HepG2 (cell line): ENCODE measurements around the gene TGIF1. TPM values are rescaled to one million over a fixed set of nuclear protein-coding genes. Genes with fewer than 3 reads are reported as not detected.
A peak's percentile ranks its signal among the peaks of the same experiment; 100 is the strongest.

ENCODE experiments used
- AFF4 ChIP-seq: sonication (generic); formaldehyde crosslinking; IDR thresholded peaks from 2 replicates; pipeline ENCODE4 v1.4.0; 2020; ENCODE audit warnings: missing genetic modification reagents
- CBX5 ChIP-seq: sonication (generic); formaldehyde crosslinking; IDR thresholded peaks from 2 replicates; pipeline ENCODE4 v1.4.0; 2020; ENCODE audit warnings: missing genetic modification reagents, borderline replicate concordance
- CREM ChIP-seq, 2 experiments: sonication (generic) in 1 of 2; formaldehyde crosslinking in 1 of 2; IDR thresholded peaks; 2 replicates each; pipeline versions ENCODE4 v1.4.0 to v1.6.1; 2016 to 2020; ENCODE audit warnings: antibody characterized with exemption in 1 of 2, mild to moderate bottlenecking in 1 of 2, missing genetic modification reagents in 1 of 2
- FOSL1 ChIP-seq: sonication (generic); formaldehyde crosslinking; IDR thresholded peaks from 2 replicates; pipeline ENCODE4 v1.9.0; 2021; ENCODE audit warnings: missing genetic modification reagents, borderline replicate concordance
- FOXO1 ChIP-seq: sonication (generic); formaldehyde crosslinking; IDR thresholded peaks from 2 replicates; pipeline ENCODE4 v1.4.0; 2020; ENCODE audit warnings: missing genetic modification reagents
- HIC2 ChIP-seq: sonication (generic); formaldehyde crosslinking; IDR thresholded peaks from 2 replicates; pipeline ENCODE4 v1.9.0; 2022; ENCODE audit warnings: low read depth, missing genetic modification reagents
- HMG20B ChIP-seq: conservative IDR thresholded peaks from 2 replicates; pipeline ENCODE4 v1.6.1; 2016; ENCODE audit warnings: missing genetic modification reagents, missing compliant biosample characterization
- KAT2B ChIP-seq: fragments of 150-350 bp; IDR thresholded peaks from 2 replicates; pipeline ENCODE4 v1.6.1; 2014; ENCODE audit warnings: low read depth, low read length, borderline replicate concordance
- MTA3 ChIP-seq: sonication (generic); formaldehyde crosslinking; IDR thresholded peaks from 2 replicates; pipeline ENCODE4 v1.4.0; 2020; ENCODE audit warnings: missing genetic modification reagents
- NFIC ChIP-seq: IDR thresholded peaks from 2 replicates; pipeline ENCODE4 v1.6.1; 2012; ENCODE audit warnings: mild to moderate bottlenecking, low read length, inconsistent platforms
- NRL ChIP-seq: sonication (generic); formaldehyde crosslinking; IDR thresholded peaks from 2 replicates; pipeline ENCODE4 v1.5.0; 2020; ENCODE audit warnings: missing genetic modification reagents, mild to moderate bottlenecking, moderate library complexity, borderline replicate concordance
- RARG ChIP-seq: sonication (generic); formaldehyde crosslinking; IDR thresholded peaks from 2 replicates; pipeline ENCODE4 v1.4.0; 2020; ENCODE audit warnings: low read depth, mild to moderate bottlenecking, missing genetic modification reagents
- ZNF232 ChIP-seq: sonication (generic); formaldehyde crosslinking; IDR thresholded peaks from 2 replicates; pipeline ENCODE4 v1.4.0; 2020; ENCODE audit warnings: missing genetic modification reagents, borderline replicate concordance
- ZNF34 ChIP-seq: sonication (generic); formaldehyde crosslinking; IDR thresholded peaks from 2 replicates; pipeline ENCODE4 v1.4.0; 2020; ENCODE audit warnings: mild to moderate bottlenecking, missing genetic modification reagents, borderline replicate concordance
- ZNF616 ChIP-seq: sonication (generic); formaldehyde crosslinking; IDR thresholded peaks from 2 replicates; pipeline ENCODE4 v1.5.0; 2020; ENCODE audit warnings: low read depth, mild to moderate bottlenecking, missing genetic modification reagents
- ZNF687 ChIP-seq: sonication (generic); formaldehyde crosslinking; IDR thresholded peaks from 2 replicates; pipeline ENCODE4 v1.5.1; 2020; ENCODE audit warnings: mild to moderate bottlenecking, missing genetic modification reagents, moderate library complexity
- ZSCAN22 ChIP-seq: sonication (generic); formaldehyde crosslinking; IDR thresholded peaks from 2 replicates; pipeline ENCODE4 v1.4.0; 2020; ENCODE audit warnings: mild to moderate bottlenecking, missing genetic modification reagents
- ZZZ3 ChIP-seq: sonication (generic); formaldehyde crosslinking; IDR thresholded peaks from 2 replicates; pipeline ENCODE4 v1.4.0; 2020; ENCODE audit warnings: missing genetic modification reagents, mild to moderate bottlenecking, borderline replicate concordance
- polyA plus RNA-seq, 8 experiments: library from polyadenylated mRNA; depleted of rRNA in 3 of 8; stranded (reverse) in 7 of 8; unstranded in 1 of 8; fragments of >200 nt; fragmentation: Illumina TruSeq in 4 of 8; extraction: Trizol in 4 of 8; gene quantifications; 2 replicates each; pipeline versions ENCODE4 v1.2.1 to v1.2.3, GENCODE V29; 2011 to 2016; ENCODE audit warnings: low read depth in 4 of 8, missing spikeins in 1 of 8, mixed read lengths in 1 of 8; ENCODE audit not compliant: insufficient read depth in 1 of 8
- total RNA-seq, 5 experiments: library from RNA; depleted of rRNA; stranded (reverse); fragments of >200 nt; fragmentation: Illumina TruSeq; extraction: Trizol; gene quantifications; 2 replicates each; pipeline ENCODE4 v1.2.3, GENCODE V29; 2016; ENCODE audit warnings: low read depth in 1 of 5

TGIF1 gene
- total and polyA plus RNA-seq, 2 of the 13 experiments (the other 11 are each of a cell fraction or from before 2014, with no cell fraction given), result 50.0 to 76.1 TPM

GRCh38 chr18:3453540-3454364, 3.8 kb downstream of the TGIF1 start (continued):
- TF ChIP-seq AFF4 (CRISPR knock-in tag) (peak; percentile 83; the same call in 1 of the 2 replicates), KAT2B (no peak), ZNF687 (CRISPR knock-in tag) (peak; percentile 31; the same call in 1 of the 2 replicates), ZSCAN22 (CRISPR knock-in tag) (no peak), FOSL1 (CRISPR knock-in tag) (no peak), ZZZ3 (no peak), CBX5 (no peak), ZNF34 (no peak), HIC2 (CRISPR knock-in tag) (no peak), NRL (CRISPR knock-in tag) (no peak), ZNF616 (CRISPR knock-in tag) (no peak), RARG (CRISPR knock-in tag) (no peak), HMG20B (CRISPR knock-in tag) (no peak), CREM (IDR thresholded peaks at IDR 0.05) (peak; percentile 66; the same call in 1 of the 2 replicates), CREM (CRISPR knock-in tag; IDR thresholded peaks at IDR 0.05) (no peak), NFIC (peak; percentile 31; the same call in 1 of the 2 replicates), MTA3 (no peak), ZNF232 (CRISPR knock-in tag) (no peak), FOXO1 (no peak)
